Measurements from ENCODE around the gene HSPG2.

Gene HSPG2

GRCh38 chr1:21849909-21850576, 87.1 kb downstream of the HSPG2 start:
- no peak overlapping the region for H3K27ac ChIP-seq
- TF ChIP-seq, protein P1, sequence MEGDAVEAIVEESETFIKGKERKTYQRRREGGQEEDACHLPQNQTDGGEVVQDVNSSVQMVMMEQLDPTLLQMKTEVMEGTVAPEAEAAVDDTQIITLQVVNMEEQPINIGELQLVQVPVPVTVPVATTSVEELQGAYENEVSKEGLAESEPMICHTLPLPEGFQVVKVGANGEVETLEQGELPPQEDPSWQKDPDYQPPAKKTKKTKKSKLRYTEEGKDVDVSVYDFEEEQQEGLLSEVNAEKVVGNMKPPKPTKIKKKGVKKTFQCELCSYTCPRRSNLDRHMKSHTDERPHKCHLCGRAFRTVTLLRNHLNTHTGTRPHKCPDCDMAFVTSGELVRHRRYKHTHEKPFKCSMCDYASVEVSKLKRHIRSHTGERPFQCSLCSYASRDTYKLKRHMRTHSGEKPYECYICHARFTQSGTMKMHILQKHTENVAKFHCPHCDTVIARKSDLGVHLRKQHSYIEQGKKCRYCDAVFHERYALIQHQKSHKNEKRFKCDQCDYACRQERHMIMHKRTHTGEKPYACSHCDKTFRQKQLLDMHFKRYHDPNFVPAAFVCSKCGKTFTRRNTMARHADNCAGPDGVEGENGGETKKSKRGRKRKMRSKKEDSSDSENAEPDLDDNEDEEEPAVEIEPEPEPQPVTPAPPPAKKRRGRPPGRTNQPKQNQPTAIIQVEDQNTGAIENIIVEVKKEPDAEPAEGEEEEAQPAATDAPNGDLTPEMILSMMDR (IDR thresholded peaks at IDR 0.05), result no peak
- no peak for TF ChIP-seq ZFX (IDR thresholded peaks at IDR 0.05; ENCODE audit: borderline replicate concordance)

GRCh38 chr1:21848524-21849174, 88.5 kb downstream of the HSPG2 start:
- TF ChIP-seq, protein P1 (IDR thresholded peaks at IDR 0.05), result no peak
- no peak overlapping the region for H3K27ac ChIP-seq

GRCh38 chr1:21847223-21848205, 89.6 kb downstream of the HSPG2 start:
- TF ChIP-seq ZFX (IDR thresholded peaks at IDR 0.05; ENCODE audit: borderline replicate concordance), result no peak
- TF ChIP-seq, protein P1 (IDR thresholded peaks at IDR 0.05), result no peak
- no peak overlapping the region for H3K27ac ChIP-seq

- H3K27ac ChIP-seq, result no peak overlapping the region
- TF ChIP-seq, protein P1 (IDR thresholded peaks at IDR 0.05), result no peak
- no peak for TF ChIP-seq ZFX (IDR thresholded peaks at IDR 0.05; ENCODE audit: borderline replicate concordance)
Observed at GRCh38 chr1:21845646-21846641, 91.2 kb downstream of the HSPG2 start.

GRCh38 chr1:21843996-21844395, 93.1 kb downstream of the HSPG2 start:
- TF ChIP-seq ZFX (IDR thresholded peaks at IDR 0.05; ENCODE audit: borderline replicate concordance), result no peak
- TF ChIP-seq, protein P1 (IDR thresholded peaks at IDR 0.05), result no peak
- no peak overlapping the region for H3K27ac ChIP-seq

- no peak for TF ChIP-seq ZFX (IDR thresholded peaks at IDR 0.05; ENCODE audit: borderline replicate concordance)
- TF ChIP-seq, protein P1 (IDR thresholded peaks at IDR 0.05), result no peak
Observed at GRCh38 chr1:21843208-21843607, 93.9 kb downstream of the HSPG2 start.

More at GRCh38 chr1:21843208-21843607, 93.9 kb downstream of the HSPG2 start:
- H3K27ac ChIP-seq, result no peak overlapping the region

Measured in 22Rv1 (cell line).